CD14-positive monocyte (primary cell): Measurements from ENCODE around the gene AFF1. TPM values are rescaled to one million over a fixed set of nuclear protein-coding genes. Genes with fewer than 3 reads are reported as not detected.

Experiments used
- DNase-seq, 3 donors: peaks; one replicate each; pipeline ENCODE4 v3.0.0-alpha.2; 2011 to 2022
- H2AFZ ChIP-seq: 2 replicates; pipeline ENCODE4 v1.6.0; 2012; ENCODE audit warnings: mild to moderate bottlenecking, low read depth, low read length, inconsistent platforms; ENCODE audit not compliant: insufficient read depth, poor library complexity, severe bottlenecking
- H3K27ac ChIP-seq, 2 donors: 1 replicate in 1 of 2; 2 replicates in 1 of 2; pipeline ENCODE4 v1.5.1; 2012 to 2013; ENCODE audit warnings: low read length in 2 of 2, control low read depth in 1 of 2, inconsistent platforms in 1 of 2, low read depth in 1 of 2, mild to moderate bottlenecking in 1 of 2
- H3K27me3 ChIP-seq, 2 donors: one replicate each; pipeline versions ENCODE4 v1.6.0 to v1.6.1; 2011 to 2013; ENCODE audit warnings: low read length in 2 of 2; ENCODE audit not compliant: control insufficient read depth in 2 of 2, insufficient read depth in 2 of 2
- H3K36me3 ChIP-seq, 2 donors: replicated peaks in 1 of 2; 1 replicate in 1 of 2; 2 replicates in 1 of 2; pipeline versions ENCODE4 v1.5.1 to v1.6.1; 2012 to 2013; ENCODE audit warnings: low read length in 2 of 2, control low read depth in 1 of 2, inconsistent platforms in 1 of 2, mild to moderate bottlenecking in 1 of 2; ENCODE audit not compliant: insufficient read depth in 2 of 2, control insufficient read depth in 1 of 2
- H3K4me1 ChIP-seq, 2 donors: 1 replicate in 1 of 2; 2 replicates in 1 of 2; pipeline versions ENCODE4 v1.5.1 to v1.6.1; 2012 to 2013; ENCODE audit warnings: low read length in 2 of 2, control low read depth in 1 of 2, inconsistent platforms in 1 of 2, mild to moderate bottlenecking in 1 of 2, moderate library complexity in 1 of 2; ENCODE audit not compliant: insufficient read depth in 2 of 2, control insufficient read depth in 1 of 2
- H3K4me2 ChIP-seq: replicated peaks from 2 replicates; pipeline ENCODE3; 2012; ENCODE audit warnings: low read length, moderate library complexity, mild to moderate bottlenecking; ENCODE audit not compliant: poor library complexity, severe bottlenecking; ENCODE audit errors: extremely low read depth
- H3K4me3 ChIP-seq, 3 experiments: fragments of 200-600 bp in 1 of 3; sonication (generic) in 1 of 3; replicated peaks in 1 of 3; 1 replicate in 2 of 3; 2 replicates in 1 of 3; pipeline ENCODE4 v1.5.1; 2011 to 2013; ENCODE audit warnings: low read length in 3 of 3, mild to moderate bottlenecking in 3 of 3, control low read depth in 2 of 3, low read depth in 2 of 3, inconsistent platforms in 1 of 3, moderate library complexity in 1 of 3
- H3K79me2 ChIP-seq: 2 replicates; pipeline ENCODE4 v1.6.0; 2012; ENCODE audit warnings: mild to moderate bottlenecking, control low read depth, inconsistent platforms, low read length, moderate library complexity; ENCODE audit not compliant: insufficient read depth
- H3K9ac ChIP-seq: 2 replicates; pipeline ENCODE4 v1.6.0; 2017; ENCODE audit warnings: low read length, mild to moderate bottlenecking; ENCODE audit not compliant: insufficient read depth, poor library complexity, severe bottlenecking
- H3K9me3 ChIP-seq, 2 donors: replicated peaks in 1 of 2; 1 replicate in 1 of 2; 2 replicates in 1 of 2; pipeline versions ENCODE4 v1.5.1 to v1.6.1; 2012 to 2013; ENCODE audit warnings: low read length in 2 of 2, control low read depth in 1 of 2; ENCODE audit not compliant: control insufficient read depth in 1 of 2, insufficient read depth in 1 of 2
- H4K20me1 ChIP-seq: 2 replicates; pipeline ENCODE4 v1.6.0; 2012; ENCODE audit warnings: mild to moderate bottlenecking, low read length, control low read depth, moderate library complexity; ENCODE audit not compliant: insufficient read depth
- H3K27ac Mint-ChIP-seq, 7 donors: one replicate each; pipeline ENCODE4 v1.8.0; 2020; ENCODE audit warnings: mild to moderate bottlenecking in 7 of 7, mixed read lengths in 7 of 7, moderate library complexity in 6 of 7, inconsistent platforms in 2 of 7
- H3K27me3 Mint-ChIP-seq, 3 donors: one replicate each; pipeline ENCODE4 v1.8.0; 2021 to 2022; ENCODE audit warnings: low read depth in 3 of 3, mild to moderate bottlenecking in 3 of 3, mixed read lengths in 3 of 3, moderate library complexity in 3 of 3, inconsistent platforms in 1 of 3
- H3K36me3 Mint-ChIP-seq, 2 donors: one replicate each; pipeline ENCODE4 v1.8.0; 2020; ENCODE audit warnings: mixed read lengths in 2 of 2, inconsistent platforms in 1 of 2, mild to moderate bottlenecking in 1 of 2
- H3K4me1 Mint-ChIP-seq: one replicate; pipeline ENCODE4 v1.8.0; 2020; ENCODE audit warnings: mild to moderate bottlenecking, mixed read lengths
- H3K4me3 Mint-ChIP-seq, 2 donors: one replicate each; pipeline ENCODE4 v1.8.0; 2020; ENCODE audit warnings: mild to moderate bottlenecking in 2 of 2, mixed read lengths in 2 of 2, moderate library complexity in 1 of 2
- H3K9me3 Mint-ChIP-seq, 7 donors: one replicate each; pipeline ENCODE4 v1.8.0; 2020 to 2022; ENCODE audit warnings: mixed read lengths in 7 of 7, mild to moderate bottlenecking in 6 of 7, moderate library complexity in 6 of 7, inconsistent platforms in 2 of 7
- WGBS: methylation state at CpG from one replicate; pipeline ENCODE4 v1.1.5; 2013; ENCODE audit warnings: missing lambda C conversion rate; ENCODE audit not compliant: insufficient coverage; 5-methylcytosine and 5-hydroxymethylcytosine counted together
- intact Hi-C, 2 donors: fragments of 100-400 bp; cut with micrococcal nuclease; formaldehyde crosslinking; loops; one replicate each; pipeline versions ENCODE4 v1.15.0 to v1.15.1; 2023
- polyA plus RNA-seq, 3 donors: library from polyadenylated mRNA; depleted of rRNA in 1 of 3; unstranded in 2 of 3; stranded (reverse) in 1 of 3; fragments of 300-500 nt in 2 of 3; fragments of >200 nt in 1 of 3; fragmentation: Illumina TruSeq in 2 of 3; gene quantifications; 1 replicate in 2 of 3; 2 replicates in 1 of 3; pipeline ENCODE4 v1.2.3, GENCODE V29; 2012 to 2021
- TF ChIP-seq, protein P1 (sequence below): fragments of 200-600 bp; IDR thresholded peaks from one replicate; pipeline ENCODE4 v1.8.0; 2022; ENCODE audit warnings: antibody characterized with exemption, mild to moderate bottlenecking

Gene AFF1
- polyA plus RNA-seq, 3 donors, result 7.5 to 20.9 (median 16.3) TPM

DNA sequence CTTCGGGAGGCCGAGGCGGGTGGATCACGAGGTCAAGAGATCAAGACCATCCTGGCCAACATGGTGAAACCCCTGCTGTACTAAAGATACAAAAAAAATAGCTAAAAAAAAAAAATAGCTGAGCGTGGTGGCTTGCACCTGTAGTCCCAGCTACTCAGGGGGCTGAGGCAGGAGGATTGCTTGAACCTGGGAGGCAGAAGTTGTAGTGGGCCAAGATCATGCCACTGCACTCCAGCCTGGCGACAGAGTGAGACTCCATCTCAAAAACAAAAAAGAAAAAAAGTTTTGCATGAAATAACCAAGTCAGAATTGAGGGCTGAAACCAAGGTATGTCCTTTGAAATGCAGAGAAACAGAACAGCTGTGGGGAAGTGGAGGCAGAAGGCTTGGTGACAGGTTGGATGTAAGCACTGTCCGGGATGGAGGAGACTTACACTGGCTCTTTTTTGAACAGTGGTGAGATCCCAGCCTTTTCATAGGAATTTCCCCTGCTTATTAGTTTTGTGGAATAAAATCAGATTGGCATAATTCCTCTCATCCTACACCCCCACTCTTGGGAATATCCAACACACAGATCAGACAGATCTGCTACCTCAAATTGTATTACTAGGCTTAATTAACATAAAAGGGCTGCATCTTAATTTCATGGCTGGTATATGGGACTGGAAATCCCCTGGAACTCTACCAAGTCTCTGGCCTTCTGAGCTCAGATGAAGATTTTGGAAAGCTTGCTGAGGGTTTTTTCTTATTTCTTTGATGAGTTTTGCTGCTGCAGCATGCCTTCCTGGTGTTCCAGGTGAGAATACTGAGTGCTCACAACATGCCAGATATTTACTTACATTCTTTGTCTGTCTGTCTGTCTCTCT is 23.8 kb upstream of the AFF1 start:
- peaks cover 0 to 1% (median 0%) of the 10 kb centered on the region in 7 donors for H3K9me3 Mint-ChIP-seq
- TF ChIP-seq, protein P1, sequence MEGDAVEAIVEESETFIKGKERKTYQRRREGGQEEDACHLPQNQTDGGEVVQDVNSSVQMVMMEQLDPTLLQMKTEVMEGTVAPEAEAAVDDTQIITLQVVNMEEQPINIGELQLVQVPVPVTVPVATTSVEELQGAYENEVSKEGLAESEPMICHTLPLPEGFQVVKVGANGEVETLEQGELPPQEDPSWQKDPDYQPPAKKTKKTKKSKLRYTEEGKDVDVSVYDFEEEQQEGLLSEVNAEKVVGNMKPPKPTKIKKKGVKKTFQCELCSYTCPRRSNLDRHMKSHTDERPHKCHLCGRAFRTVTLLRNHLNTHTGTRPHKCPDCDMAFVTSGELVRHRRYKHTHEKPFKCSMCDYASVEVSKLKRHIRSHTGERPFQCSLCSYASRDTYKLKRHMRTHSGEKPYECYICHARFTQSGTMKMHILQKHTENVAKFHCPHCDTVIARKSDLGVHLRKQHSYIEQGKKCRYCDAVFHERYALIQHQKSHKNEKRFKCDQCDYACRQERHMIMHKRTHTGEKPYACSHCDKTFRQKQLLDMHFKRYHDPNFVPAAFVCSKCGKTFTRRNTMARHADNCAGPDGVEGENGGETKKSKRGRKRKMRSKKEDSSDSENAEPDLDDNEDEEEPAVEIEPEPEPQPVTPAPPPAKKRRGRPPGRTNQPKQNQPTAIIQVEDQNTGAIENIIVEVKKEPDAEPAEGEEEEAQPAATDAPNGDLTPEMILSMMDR, result no peak
- H3K27me3 ChIP-seq, result no peaks in the 10 kb centered on the region
- peaks cover 52 to 56% of the 10 kb centered on the region in 2 donors for H3K4me1 ChIP-seq
- no peaks in the 10 kb centered on the region for H3K27me3 Mint-ChIP-seq
- no peaks in the 10 kb centered on the region for H3K36me3 ChIP-seq
- H3K27ac ChIP-seq, result peak overlapping the region; percentile 30 to 83
- H3K4me3 ChIP-seq, result peak overlapping the region in 1 of 3 experiments; percentile 58
- H3K4me3 Mint-ChIP-seq, result no peak overlapping the region
- WGBS, result 100% methylated on average over 1 of the region's 7 CpGs
- intact Hi-C loops, result loop anchor here in 1 of 2 donors (10.0 kb wide), 1 partner anchor 314 kb away; the partner anchor contains the start of gene KLHL8
- H3K36me3 Mint-ChIP-seq, result peaks cover 0 to 6% of the 10 kb centered on the region in 2 donors
- H3K79me2 ChIP-seq, result no peaks in the 10 kb centered on the region
- DNase-seq, result no peak
- peaks cover 47% of the 10 kb centered on the region for H3K4me1 Mint-ChIP-seq
- peak overlapping the region; percentile 52 for H3K4me2 ChIP-seq
- no peaks in the 10 kb centered on the region for H4K20me1 ChIP-seq
- H3K9ac ChIP-seq, result no peak overlapping the region
- no peak overlapping the region for H2AFZ ChIP-seq
- H3K27ac Mint-ChIP-seq, result peak overlapping the region; percentile 67 to 94 (median 78)
- H3K9me3 ChIP-seq, result no peaks in the 10 kb centered on the region

- no peaks in the 10 kb centered on the region for H3K79me2 ChIP-seq
- H3K36me3 ChIP-seq, result no peaks in the 10 kb centered on the region
- H3K4me1 ChIP-seq, result peaks cover 29 to 42% of the 10 kb centered on the region in 2 donors
- no peaks in the 10 kb centered on the region for H3K9me3 ChIP-seq
- no peaks in the 10 kb centered on the region for H3K27me3 ChIP-seq
- H3K4me2 ChIP-seq, result no peak overlapping the region
- H3K9ac ChIP-seq, result no peak overlapping the region
- Mint-ChIP-seq H3K9me3 (peaks cover 0 to 7% (median 0%) of the 10 kb centered on the region in 7 donors), H3K4me1 (peaks cover 44% of the 10 kb centered on the region), H3K4me3 (no peak overlapping the region), H3K27me3 (no peaks in the 10 kb centered on the region), H3K27ac (no peak overlapping the region), H3K36me3 (peaks cover 0 to 10% of the 10 kb centered on the region in 2 donors)
- no peak overlapping the region for H3K4me3 ChIP-seq
- DNase-seq, result no peak
- TF ChIP-seq, protein P1, result no peak
- intact Hi-C loops, result loop anchor here in 1 of 2 donors (10.0 kb wide), 1 partner anchor 308 kb away; the partner anchor contains the start of gene KLHL8
- no peak overlapping the region for H2AFZ ChIP-seq
- no peak overlapping the region for H3K27ac ChIP-seq
- H4K20me1 ChIP-seq, result no peaks in the 10 kb centered on the region
- no CpG with 5 or more reads among the region's 1 CpG for WGBS
Measured at GRCh38 chr4:86916392-86916791, 18.4 kb upstream of the AFF1 start.
